K562 (cell line): ENCODE measurements around the gene NRDE2. TPM values are rescaled to one million over a fixed set of nuclear protein-coding genes. Genes with fewer than 3 reads are reported as not detected.
A peak's percentile ranks its signal among the peaks of the same experiment; 100 is the strongest.

Experiments used
- ATAC-seq: fragments of 200-7000 bp; cut with Tn5 transposase; 3 replicates; pipeline ENCODE4 v1.9.1; 2020; ENCODE audit warnings: moderate library complexity
- BruUV-seq: library from RNA; stranded (reverse); fragments of 400-500 nt; replicated peaks from 2 replicates; lab custom pipeline; 2021; lab: Mats Ljungman, UMichigan
- CTCF ChIA-PET: fragments of 300-600 bp; formaldehyde crosslinking; extraction: SDS; loops from one replicate; lab custom pipeline; 2021; ENCODE audit warnings: low intra/inter-chr PET ratio; lab: Yijun Ruan, JAX
- POLR2A ChIA-PET: fragments of 300-600, 350-650 bp; sonication (Branson Sonifier 250); formaldehyde crosslinking; extraction: SDS; loops from one replicate; lab custom pipeline; 2021; ENCODE audit warnings: antibody characterized with exemption, inconsistent platforms; lab: Yijun Ruan, JAX
- DNase-seq, 4 experiments: peaks; one replicate each; pipeline versions ENCODE4 v3.0.0 to v3.0.0-alpha.2; 2011 to 2018; ENCODE audit warnings: low spot score in 3 of 4, mixed read lengths in 3 of 4; ENCODE audit errors: extremely low read depth in 1 of 4
- FAIRE-seq: peaks from 2 replicates; lab custom pipeline; 2011; peaks lifted over from hg19 to GRCh38; lab: Jason Lieb, UNC
- H2AFZ ChIP-seq: 2 replicates; pipeline ENCODE4 v1.6.0; 2011; ENCODE audit warnings: low read depth, low read length, control low read depth, inconsistent platforms
- H3K27ac ChIP-seq: fragments of 200-600 bp; 3 replicates; pipeline ENCODE4 v1.8.0; 2011; ENCODE audit warnings: low read depth, mild to moderate bottlenecking, control low read depth, inconsistent platforms, low read length, moderate library complexity, mixed read lengths; ENCODE audit errors: extremely low read depth
- H3K27me3 ChIP-seq, 2 experiments: fragments of 300-600 bp in 1 of 2; 2 replicates in 1 of 2; 3 replicates in 1 of 2; pipeline versions ENCODE4 v1.6.0 to v1.8.0; 2011; ENCODE audit warnings: inconsistent platforms in 2 of 2, low read length in 2 of 2, mild to moderate bottlenecking in 1 of 2, mixed read lengths in 1 of 2, moderate library complexity in 1 of 2; ENCODE audit not compliant: control insufficient read depth in 2 of 2, insufficient read depth in 2 of 2
- H3K36me3 ChIP-seq: fragments of 300-600 bp; 3 replicates; pipeline ENCODE4 v1.8.0; 2011; ENCODE audit warnings: mild to moderate bottlenecking, low read length, inconsistent platforms; ENCODE audit not compliant: control insufficient read depth, insufficient read depth
- H3K4me1 ChIP-seq, 2 experiments: fragments of 200-600 bp in 1 of 2; replicated peaks in 1 of 2; 2 replicates in 1 of 2; 3 replicates in 1 of 2; pipeline versions ENCODE4 v1.5.1 to v1.8.0; 2011; ENCODE audit warnings: inconsistent platforms in 2 of 2, low read length in 2 of 2, mild to moderate bottlenecking in 1 of 2, mixed read lengths in 1 of 2, moderate library complexity in 1 of 2; ENCODE audit not compliant: control insufficient read depth in 2 of 2, insufficient read depth in 2 of 2
- H3K4me2 ChIP-seq: 2 replicates; pipeline ENCODE4 v1.6.1; 2011; ENCODE audit warnings: low read length, control low read depth, inconsistent platforms, mixed read lengths; ENCODE audit not compliant: insufficient read depth
- H3K4me3 ChIP-seq: fragments of 200-600 bp; sonication (generic), shearing (Covaris generic); 2 replicates; pipeline ENCODE4 v1.5.1; 2016; ENCODE audit warnings: control low read depth, inconsistent platforms
- H3K79me2 ChIP-seq: fragments of 200-600 bp; 3 replicates; pipeline ENCODE4 v1.8.0; 2011; ENCODE audit warnings: low read length, inconsistent platforms; ENCODE audit not compliant: control insufficient read depth, insufficient read depth
- H3K9ac ChIP-seq, 2 experiments: 2 replicates each; pipeline versions ENCODE4 v1.6.0 to v1.6.1; 2011; ENCODE audit warnings: low read depth in 2 of 2, low read length in 2 of 2, control low read depth in 1 of 2, inconsistent platforms in 1 of 2, mild to moderate bottlenecking in 1 of 2, mixed read lengths in 1 of 2; ENCODE audit not compliant: insufficient read depth in 1 of 2
- H3K9me1 ChIP-seq: one replicate; pipeline ENCODE4 v1.6.0; 2011; ENCODE audit warnings: inconsistent platforms, mild to moderate bottlenecking, low read length, moderate library complexity; ENCODE audit not compliant: control insufficient read depth, insufficient read depth
- H3K9me3 ChIP-seq: replicated peaks from 2 replicates; pipeline ENCODE4 v1.5.1; 2011; ENCODE audit warnings: low read depth, low read length, inconsistent platforms; ENCODE audit not compliant: control insufficient read depth, insufficient read depth
- H4K20me1 ChIP-seq: replicated peaks from 2 replicates; pipeline ENCODE4 v1.6.1; 2011; ENCODE audit warnings: low read length, inconsistent platforms, mixed read lengths; ENCODE audit not compliant: control insufficient read depth, insufficient read depth
- ARID1B ChIP-seq: fragments of 450-650 bp; IDR thresholded peaks from 2 replicates; pipeline ENCODE4 v1.6.1; 2016; ENCODE audit warnings: antibody characterized with exemption, mild to moderate bottlenecking, inconsistent platforms
- ATF2 ChIP-seq: sonication (generic); formaldehyde crosslinking; IDR thresholded peaks from 2 replicates; pipeline ENCODE4 v1.8.1; 2022; ENCODE audit warnings: missing genetic modification reagents
- ATF3 ChIP-seq, 2 experiments: fragments of 450-650 bp in 1 of 2; sonication (generic) in 1 of 2; formaldehyde crosslinking in 1 of 2; IDR thresholded peaks in 1 of 2; conservative IDR thresholded peaks in 1 of 2; 2 replicates each; pipeline versions ENCODE4 v1.6.1 to v1.8.1; 2016 to 2023; ENCODE audit warnings: mild to moderate bottlenecking in 2 of 2, moderate library complexity in 2 of 2, inconsistent platforms in 1 of 2, missing genetic modification reagents in 1 of 2
- BRD4 ChIP-seq: fragments of 200-600 bp; sonication (generic); IDR thresholded peaks from 2 replicates; pipeline ENCODE4 v1.6.1; 2017; ENCODE audit warnings: inconsistent platforms
- CBFA2T2 ChIP-seq: fragments of 450-650 bp; conservative IDR thresholded peaks from 2 replicates; pipeline ENCODE4 v1.6.1; 2017; ENCODE audit warnings: mild to moderate bottlenecking
- CBFA2T3 ChIP-seq: fragments of 450-650 bp; IDR thresholded peaks from 2 replicates; pipeline ENCODE4 v1.6.1; 2017
- CBX1 ChIP-seq: sonication (generic); IDR thresholded peaks from 2 replicates; pipeline ENCODE4 v1.6.1; 2016; ENCODE audit warnings: antibody characterized with exemption, low read depth, mild to moderate bottlenecking
- CBX3 ChIP-seq, 2 experiments: IDR thresholded peaks; 1 replicate in 1 of 2; 2 replicates in 1 of 2; pipeline ENCODE4 v1.6.1; 2012; ENCODE audit warnings: inconsistent platforms in 2 of 2, low read length in 2 of 2, borderline replicate concordance in 1 of 2, control low read depth in 1 of 2
- ERF ChIP-seq: fragments of 450-650 bp; formaldehyde crosslinking; IDR thresholded peaks from 2 replicates; pipeline ENCODE4 v1.4.0; 2020; ENCODE audit warnings: mild to moderate bottlenecking, mixed read lengths
- FUS ChIP-seq: fragments of 200-400 bp; formaldehyde crosslinking; optimal IDR thresholded peaks from 2 replicates; pipeline ENCODE3; 2017; ENCODE audit warnings: low read depth, low read length
- JUND ChIP-seq, 2 experiments: IDR thresholded peaks; 2 replicates in 1 of 2; 3 replicates in 1 of 2; pipeline ENCODE4 v1.6.1; 2011; ENCODE audit warnings: borderline replicate concordance in 2 of 2, low read depth in 2 of 2, low read length in 2 of 2, improper control_type of control experiment in 1 of 2, missing biosample characterization in 1 of 2, missing genetic modification characterization in 1 of 2, missing genetic modification reagents in 1 of 2
- KLF13 ChIP-seq: fragments of 450-650 bp; IDR thresholded peaks from 2 replicates; pipeline ENCODE4 v1.6.1; 2016; ENCODE audit warnings: missing genetic modification characterization, low read depth, mild to moderate bottlenecking, missing compliant biosample characterization, moderate library complexity, borderline replicate concordance
- MAZ ChIP-seq, 2 experiments: fragments of 450-650 bp in 1 of 2; sonication (generic) in 1 of 2; formaldehyde crosslinking; IDR thresholded peaks in 1 of 2; conservative IDR thresholded peaks in 1 of 2; 2 replicates each; pipeline versions ENCODE4 v1.4.0 to v1.5.0; 2020; ENCODE audit warnings: mild to moderate bottlenecking in 1 of 2, missing genetic modification reagents in 1 of 2
- MEIS2 ChIP-seq: fragments of 450-650 bp; IDR thresholded peaks from 2 replicates; pipeline ENCODE4 v1.6.1; 2014; ENCODE audit warnings: mild to moderate bottlenecking; ENCODE audit not compliant: partially characterized antibody
- MTA2 ChIP-seq: fragments of 450-650 bp; IDR thresholded peaks from 2 replicates; pipeline ENCODE4 v1.6.1; 2016; ENCODE audit warnings: low read depth
- NR3C1 ChIP-seq: sonication (generic); formaldehyde crosslinking; IDR thresholded peaks from 2 replicates; pipeline ENCODE4 v1.8.1; 2022; ENCODE audit warnings: missing genetic modification reagents
- SRSF3 ChIP-seq: fragments of 200-400 bp; formaldehyde crosslinking; IDR thresholded peaks from 2 replicates; pipeline ENCODE4 v1.6.1; 2016; ENCODE audit warnings: mild to moderate bottlenecking, low read length, moderate library complexity; ENCODE audit not compliant: insufficient read depth
- TAL1 ChIP-seq: fragments of 450-650 bp; IDR thresholded peaks from 2 replicates; pipeline ENCODE4 v1.6.1; 2016; ENCODE audit warnings: mild to moderate bottlenecking
- TCF3 ChIP-seq: sonication (generic); formaldehyde crosslinking; IDR thresholded peaks from 2 replicates; pipeline ENCODE4 v1.4.0; 2020; ENCODE audit warnings: mild to moderate bottlenecking, missing genetic modification reagents
- TEAD4 ChIP-seq, 2 experiments: sonication (generic) in 1 of 2; formaldehyde crosslinking in 1 of 2; IDR thresholded peaks; 2 replicates each; pipeline versions ENCODE4 v1.6.1 to v1.8.0; 2012 to 2022; ENCODE audit warnings: borderline replicate concordance in 1 of 2, inconsistent platforms in 1 of 2, low read length in 1 of 2, mild to moderate bottlenecking in 1 of 2, missing genetic modification reagents in 1 of 2
- ZFPM2 ChIP-seq: fragments of 250-450 bp; sonication (Bioruptor Pico); IDR thresholded peaks from 2 replicates; pipeline ENCODE4 v1.5.1; 2022; ENCODE audit warnings: mild to moderate bottlenecking
- ZNF232 ChIP-seq: sonication (generic); formaldehyde crosslinking; IDR thresholded peaks from 2 replicates; pipeline ENCODE4 v1.8.0; 2022; ENCODE audit warnings: mild to moderate bottlenecking, missing genetic modification reagents
- in situ Hi-C: fragments of 300-500 bp; cut with MboI; formaldehyde crosslinking; loops from 4 replicates; pipeline ENCODE4 v1.15.0; 2018; ENCODE audit warnings: inconsistent platforms, mixed read lengths
- intact Hi-C: fragments of 100-400 bp; cut with micrococcal nuclease; formaldehyde crosslinking; loops from 2 replicates; pipeline ENCODE4 v1.14.2; 2022
- polyA plus RNA-seq, 8 experiments: library from polyadenylated mRNA; depleted of rRNA in 4 of 8; stranded (reverse) in 5 of 8; unstranded in 3 of 8; fragments of >200 nt; fragmentation: Nextera tagmentation in 2 of 8; fragmentation: Illumina TruSeq in 1 of 8; extraction: Ambion mirVana in 2 of 8; extraction: Trizol in 1 of 8; gene quantifications; 2 replicates each; pipeline versions ENCODE4 v1.2.1 to v1.2.3, GENCODE V29; 2011 to 2014; ENCODE audit warnings: inconsistent platforms in 1 of 8, missing spikeins in 1 of 8
- total RNA-seq, 7 experiments: library from RNA; depleted of rRNA in 6 of 7; stranded (reverse); fragments of >200 nt in 6 of 7; fragmentation: Illumina TruSeq in 2 of 7; extraction: Trizol in 2 of 7; gene quantifications; 2 replicates each; pipeline versions ENCODE4 v1.2.1 to v1.2.3, GENCODE V29; 2011 to 2021; ENCODE audit warnings: low replicate concordance in 1 of 7

The NRDE2 gene
- total and polyA plus RNA-seq, 9 of the 15 experiments (the other 6 are each of a cell fraction or from before 2014, with no cell fraction given): 3.3 to 15.0 (median 8.4) TPM

GRCh38 chr14:90242444-90242843 is 89.3 kb downstream of the NRDE2 start:
- intact Hi-C loops: no loop called here
- DNase-seq (no peak), ATAC-seq (no peak), FAIRE-seq (no peak)
- H3K27me3 ChIP-seq: no peaks in the 10 kb centered on the region
- no peak overlapping the region for H3K9ac ChIP-seq
- no peak overlapping the region for H3K27ac ChIP-seq
- H3K36me3 ChIP-seq: no peaks in the 10 kb centered on the region
- H3K79me2 ChIP-seq: no peaks in the 10 kb centered on the region
- in situ Hi-C loops: loop anchor here (25.0 kb wide), 1 partner anchor 305 kb away; no protein-coding TSS in a partner anchor
- H2AFZ ChIP-seq: no peak overlapping the region
- H3K4me2 ChIP-seq: no peak overlapping the region
- no peaks in the 10 kb centered on the region for H3K4me1 ChIP-seq
- no peaks in the 10 kb centered on the region for H3K9me1 ChIP-seq
- no TSS peak for BruUV-seq
- POLR2A ChIA-PET: no interaction called here
- CTCF ChIA-PET: no interaction called here
- no peaks in the 10 kb centered on the region for H4K20me1 ChIP-seq
- H3K4me3 ChIP-seq: no peak overlapping the region
- 0 out of 2 replicates have a peak, but pooled peaks cover 3% of the 10 kb centered on the region for H3K9me3 ChIP-seq
- TF ChIP-seq MEIS2: peak; percentile 35
- no peak for TF ChIP-seq MAZ (CRISPR knock-in tag; conservative IDR thresholded peaks at IDR 0.05 in 1 of 2, IDR thresholded peaks at IDR 0.05 in 1 of 2)
- TF ChIP-seq CBFA2T2: peak; percentile 48
- peak; percentile 76 for TF ChIP-seq TAL1
- TF ChIP-seq ZFPM2 (CRISPR knock-in tag): no peak
- no peak for TF ChIP-seq CBX3 (IDR thresholded peaks at IDR 0.05; ENCODE audit: borderline replicate concordance in 1 of 2, low read length in 2 of 2)
- peak; percentile 55 for TF ChIP-seq TCF3 (CRISPR knock-in tag)
- TF ChIP-seq TEAD4 (IDR thresholded peaks at IDR 0.05; ENCODE audit: low read length): peak; percentile 57
- TF ChIP-seq TEAD4 (CRISPR knock-in tag; IDR thresholded peaks at IDR 0.05; ENCODE audit: borderline replicate concordance): no peak
- TF ChIP-seq MTA2: 0 out of 2 replicates have a peak, but pooled peaks have one; percentile 12
- TF ChIP-seq ATF3 (IDR thresholded peaks at IDR 0.05): no peak
- TF ChIP-seq ATF3 (CRISPR knock-in tag; conservative IDR thresholded peaks at IDR 0.05): no peak
- TF ChIP-seq ARID1B: peak; percentile 58
- TF ChIP-seq ATF2 (CRISPR knock-in tag): no peak
- no peak for TF ChIP-seq ZNF232 (CRISPR knock-in tag)
- TF ChIP-seq NR3C1: no peak
- no peak for TF ChIP-seq CBX1
- no peak for TF ChIP-seq SRSF3
- TF ChIP-seq BRD4: no peak
- no peak for TF ChIP-seq JUND (IDR thresholded peaks at IDR 0.05; ENCODE audit: borderline replicate concordance, low read depth, low read length)
- TF ChIP-seq JUND (tag; IDR thresholded peaks at IDR 0.05; ENCODE audit: borderline replicate concordance, low read depth, low read length): no peak
- no peak for TF ChIP-seq ERF (CRISPR knock-in tag)
- TF ChIP-seq FUS: no peak
- no peak for TF ChIP-seq KLF13 (tag)
- TF ChIP-seq CBFA2T3: peak; percentile 54
